Endodermal cell (in vitro differentiated cells): ENCODE measurements around the gene YY1AP1. TPM values are rescaled to one million over a fixed set of nuclear protein-coding genes. Genes with fewer than 3 reads are reported as not detected.
"Not testable (repeated sequence)": the region's sequence is repeated elsewhere in the genome, so short reads cannot be mapped to it uniquely, and the experiment has no call there.

Experiments used
- DNase-seq: peaks from one replicate; pipeline ENCODE4 v3.0.0-alpha.2; 2017
- H3K27ac ChIP-seq: 2 replicates; pipeline ENCODE4 v1.5.1; 2013; ENCODE audit warnings: mild to moderate bottlenecking, low read depth, low read length, moderate library complexity
- H3K27me3 ChIP-seq: 2 replicates; pipeline ENCODE4 v1.6.1; 2013; ENCODE audit warnings: mild to moderate bottlenecking, low read length, moderate library complexity; ENCODE audit not compliant: insufficient read depth, control insufficient read depth, poor library complexity, severe bottlenecking
- H3K36me3 ChIP-seq: 2 replicates; pipeline ENCODE4 v1.7.0; 2013; ENCODE audit warnings: mild to moderate bottlenecking, low read length, moderate library complexity; ENCODE audit not compliant: control insufficient read depth, insufficient read depth
- H3K4me1 ChIP-seq: one replicate; pipeline ENCODE4 v1.7.0; 2013; ENCODE audit warnings: low read length; ENCODE audit not compliant: control insufficient read depth, insufficient read depth
- H3K4me3 ChIP-seq: 2 replicates; pipeline ENCODE4 v1.5.1; 2013; ENCODE audit warnings: mild to moderate bottlenecking, low read length, moderate library complexity
- H3K9ac ChIP-seq: 2 replicates; pipeline ENCODE4 v1.6.1; 2013; ENCODE audit warnings: mild to moderate bottlenecking, low read length, moderate library complexity; ENCODE audit not compliant: poor library complexity, severe bottlenecking; ENCODE audit errors: extremely low read depth
- H3K9me3 ChIP-seq: 2 replicates; pipeline ENCODE4 v1.6.1; 2013; ENCODE audit warnings: mild to moderate bottlenecking, low read length, moderate library complexity; ENCODE audit not compliant: control insufficient read depth
- H3K27ac Mint-ChIP-seq: 2 replicates; pipeline ENCODE4 v1.8.0; 2020; ENCODE audit warnings: mixed read lengths
- H3K27me3 Mint-ChIP-seq: 2 replicates; pipeline ENCODE4 v1.8.0; 2021; ENCODE audit warnings: mild to moderate bottlenecking, mixed read lengths; ENCODE audit not compliant: insufficient read depth
- H3K36me3 Mint-ChIP-seq: 2 replicates; pipeline ENCODE4 v1.8.0; 2020; ENCODE audit warnings: low read depth, mixed read lengths
- H3K4me1 Mint-ChIP-seq: 2 replicates; pipeline ENCODE4 v1.8.0; 2020; ENCODE audit warnings: mixed read lengths
- H3K4me3 Mint-ChIP-seq: 2 replicates; pipeline ENCODE4 v1.8.0; 2020; ENCODE audit warnings: mild to moderate bottlenecking, moderate library complexity, mixed read lengths
- H3K9me3 Mint-ChIP-seq: 2 replicates; pipeline ENCODE4 v1.8.0; 2020; ENCODE audit warnings: mild to moderate bottlenecking, mixed read lengths
- WGBS, 2 experiments: methylation state at CpG; one replicate each; pipeline versions ENCODE4 v1.1.5 to v1.1.7; 2013; ENCODE audit warnings: missing lambda C conversion rate in 2 of 2, mixed read lengths in 1 of 2; ENCODE audit not compliant: insufficient coverage in 1 of 2, insufficient read length in 1 of 2; 5-methylcytosine and 5-hydroxymethylcytosine counted together
- total RNA-seq, 2 donors: library from RNA; stranded (reverse); fragmentation: NEBNext Ultra II Directional in 1 of 2; extraction: Animal tissue kit (Norgen Biotek cat#: 25700) in 1 of 2; gene quantifications; 2 replicates in 1 of 2; 3 replicates in 1 of 2; pipeline ENCODE4 v1.2.1, GENCODE V29; 2021
- TF ChIP-seq, protein P1 (sequence below): fragments of 200-600 bp; sonication (generic); conservative IDR thresholded peaks from 2 replicates; pipeline ENCODE4 v1.5.0; 2021; ENCODE audit warnings: antibody characterized with exemption, mild to moderate bottlenecking

The YY1AP1 gene
- total RNA-seq, 2 donors from 2014 or later, result 44.2 to 45.8 TPM

DNA sequence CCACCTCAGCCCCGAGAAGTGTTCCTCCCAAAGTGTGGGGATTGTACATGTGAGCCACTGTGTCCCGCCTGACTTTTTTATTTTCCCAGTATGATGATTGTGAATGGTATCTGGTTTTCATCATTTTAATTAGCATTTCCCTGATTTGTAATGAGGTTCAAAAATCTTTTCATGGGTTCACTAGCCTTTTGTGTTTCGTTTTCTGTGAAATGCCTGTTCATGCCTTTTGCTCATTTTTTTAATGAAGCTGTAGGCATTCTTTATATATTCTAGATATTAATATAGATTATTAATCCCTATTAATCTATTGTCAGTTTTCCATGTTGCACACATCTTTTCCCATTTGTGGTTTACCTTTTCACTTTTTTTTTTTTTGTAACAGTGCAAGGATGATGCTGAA, 20.8 kb upstream of the YY1AP1 start:
- DNase-seq, result no peak
- Histone ChIP-seq H3K4me3 (no peak overlapping the region), H3K9ac (no peak overlapping the region), H3K27ac (no peak overlapping the region), H3K9me3 (peaks cover 13% of the 10 kb centered on the region), H3K27me3 (no peaks in the 10 kb centered on the region), H3K4me1 (no peaks in the 10 kb centered on the region), H3K36me3 (peaks cover 34% of the 10 kb centered on the region)
- H3K36me3 Mint-ChIP-seq, result peaks cover 58% of the 10 kb centered on the region
- H3K9me3 Mint-ChIP-seq, result peaks cover 17% of the 10 kb centered on the region
- TF ChIP-seq, protein P1, sequence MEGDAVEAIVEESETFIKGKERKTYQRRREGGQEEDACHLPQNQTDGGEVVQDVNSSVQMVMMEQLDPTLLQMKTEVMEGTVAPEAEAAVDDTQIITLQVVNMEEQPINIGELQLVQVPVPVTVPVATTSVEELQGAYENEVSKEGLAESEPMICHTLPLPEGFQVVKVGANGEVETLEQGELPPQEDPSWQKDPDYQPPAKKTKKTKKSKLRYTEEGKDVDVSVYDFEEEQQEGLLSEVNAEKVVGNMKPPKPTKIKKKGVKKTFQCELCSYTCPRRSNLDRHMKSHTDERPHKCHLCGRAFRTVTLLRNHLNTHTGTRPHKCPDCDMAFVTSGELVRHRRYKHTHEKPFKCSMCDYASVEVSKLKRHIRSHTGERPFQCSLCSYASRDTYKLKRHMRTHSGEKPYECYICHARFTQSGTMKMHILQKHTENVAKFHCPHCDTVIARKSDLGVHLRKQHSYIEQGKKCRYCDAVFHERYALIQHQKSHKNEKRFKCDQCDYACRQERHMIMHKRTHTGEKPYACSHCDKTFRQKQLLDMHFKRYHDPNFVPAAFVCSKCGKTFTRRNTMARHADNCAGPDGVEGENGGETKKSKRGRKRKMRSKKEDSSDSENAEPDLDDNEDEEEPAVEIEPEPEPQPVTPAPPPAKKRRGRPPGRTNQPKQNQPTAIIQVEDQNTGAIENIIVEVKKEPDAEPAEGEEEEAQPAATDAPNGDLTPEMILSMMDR, result no peak
- H3K4me1 Mint-ChIP-seq, result no peaks in the 10 kb centered on the region
- no peak overlapping the region for H3K4me3 Mint-ChIP-seq
- H3K27me3 Mint-ChIP-seq, result no peaks in the 10 kb centered on the region
- no peak overlapping the region for H3K27ac Mint-ChIP-seq
- WGBS, 2 experiments, result 86 to 94% methylated on average over 1 to 3 of the region's 3 CpGs

DNA sequence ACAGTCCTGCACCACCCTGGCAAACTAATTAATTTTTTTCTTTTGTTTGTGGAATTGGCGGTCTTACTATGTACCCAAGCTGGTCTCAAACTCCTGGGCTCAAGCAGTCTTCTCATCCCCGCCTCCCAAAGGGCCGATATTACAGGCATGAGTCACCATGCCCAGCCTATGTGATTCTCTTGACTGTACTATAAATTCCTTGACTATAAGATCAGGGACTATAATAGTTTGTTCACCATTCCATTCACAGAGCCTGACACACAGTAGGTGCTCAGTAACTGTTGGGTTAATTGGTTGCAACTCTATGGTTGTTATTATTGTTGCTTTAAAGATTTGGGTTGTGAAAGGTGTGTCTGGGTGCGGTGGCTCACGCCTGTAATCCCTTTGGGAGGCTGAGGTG, 17.6 kb upstream of the YY1AP1 start:
- H3K27ac Mint-ChIP-seq, result no peak overlapping the region
- peaks cover 38% of the 10 kb centered on the region for H3K36me3 Mint-ChIP-seq
- H3K27me3 ChIP-seq, result no peaks in the 10 kb centered on the region
- DNase-seq, result no peak
- peaks cover 17% of the 10 kb centered on the region for H3K9me3 Mint-ChIP-seq
- H3K9me3 ChIP-seq, result peaks cover 13% of the 10 kb centered on the region
- H3K36me3 ChIP-seq, result peaks cover 14% of the 10 kb centered on the region
- WGBS, 2 experiments, result 98 to 100% methylated on average over 3 to 5 of the region's 5 CpGs
- H3K4me1 Mint-ChIP-seq, result no peaks in the 10 kb centered on the region
- H3K27ac ChIP-seq, result no peak overlapping the region
- no peak overlapping the region for H3K4me3 ChIP-seq
- H3K4me3 Mint-ChIP-seq, result no peak overlapping the region
- H3K9ac ChIP-seq, result no peak overlapping the region
- no peaks in the 10 kb centered on the region for H3K4me1 ChIP-seq
- H3K27me3 Mint-ChIP-seq, result no peaks in the 10 kb centered on the region
- TF ChIP-seq, protein P1, result no peak

DNA sequence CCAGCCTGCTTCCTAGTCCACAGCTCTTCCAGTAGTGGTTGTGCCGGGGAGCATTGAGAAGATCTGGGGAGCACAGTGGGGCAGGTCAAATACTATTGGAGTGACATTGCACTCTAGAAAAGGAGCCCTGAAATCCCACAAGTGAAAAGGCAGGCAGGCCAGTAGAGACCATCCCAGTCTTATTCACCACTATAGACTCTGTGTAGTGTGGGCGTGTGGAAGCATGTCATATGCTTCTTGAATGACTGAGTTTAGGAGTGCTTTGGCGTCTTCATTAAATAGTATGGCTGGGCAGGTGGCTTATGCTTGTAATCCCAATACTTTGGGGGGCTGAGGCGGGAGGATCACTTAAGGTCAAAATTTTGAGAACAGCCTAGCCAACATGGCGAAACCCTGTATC, 15.8 kb upstream of the YY1AP1 start:
- not testable (repeated sequence) for H3K27ac Mint-ChIP-seq, DNase-seq, H3K4me3 Mint-ChIP-seq, H3K27me3 ChIP-seq, H3K9ac ChIP-seq, H3K4me1 ChIP-seq, H3K4me1 Mint-ChIP-seq, H3K27ac ChIP-seq, H3K4me3 ChIP-seq, H3K27me3 Mint-ChIP-seq
- peaks cover 37% of the 10 kb centered on the region for H3K36me3 Mint-ChIP-seq
- WGBS, 2 experiments, result 91% methylated on average over 4 of the region's 5 CpGs
- Histone ChIP-seq H3K9me3 (peaks cover 19% of the 10 kb centered on the region), H3K36me3 (peaks cover 17% of the 10 kb centered on the region)
- peaks cover 26% of the 10 kb centered on the region for H3K9me3 Mint-ChIP-seq

DNA sequence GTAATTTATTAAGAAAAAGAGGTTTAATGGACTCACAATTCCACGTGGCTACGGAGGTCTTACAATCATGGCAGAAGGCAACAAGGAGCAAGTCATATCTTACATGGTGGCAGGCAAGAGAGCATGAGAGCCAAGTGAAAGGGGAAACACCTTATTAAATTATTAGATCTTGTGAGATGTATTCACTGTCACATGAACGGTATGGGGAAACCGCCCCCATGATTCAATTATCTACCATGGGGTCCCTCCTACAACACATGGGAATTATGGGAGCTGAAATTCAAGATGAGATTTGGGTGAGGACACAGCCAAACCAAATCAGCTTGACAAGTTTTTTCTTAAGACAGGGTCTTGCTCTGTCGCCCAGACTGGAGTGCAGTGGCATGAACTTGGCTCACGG, 14.6 kb upstream of the YY1AP1 start:
- TF ChIP-seq, protein P1, result no peak
- Mint-ChIP-seq H3K36me3 (peaks cover 42% of the 10 kb centered on the region), H3K9me3 (peaks cover 29% of the 10 kb centered on the region), H3K4me1 (peaks cover 10% of the 10 kb centered on the region), H3K27ac (no peak overlapping the region), H3K27me3 (no peaks in the 10 kb centered on the region), H3K4me3 (no peak overlapping the region)
- H3K4me1 ChIP-seq, result no peaks in the 10 kb centered on the region
- no peak overlapping the region for H3K9ac ChIP-seq
- no peak for DNase-seq
- peaks cover 10% of the 10 kb centered on the region for H3K9me3 ChIP-seq
- no peak overlapping the region for H3K4me3 ChIP-seq
- no peak overlapping the region for H3K27ac ChIP-seq
- H3K27me3 ChIP-seq, result no peaks in the 10 kb centered on the region
- peaks cover 14% of the 10 kb centered on the region for H3K36me3 ChIP-seq
- WGBS, 2 experiments, result 95 to 98% methylated on average over 4 to 6 of the region's 6 CpGs

DNA sequence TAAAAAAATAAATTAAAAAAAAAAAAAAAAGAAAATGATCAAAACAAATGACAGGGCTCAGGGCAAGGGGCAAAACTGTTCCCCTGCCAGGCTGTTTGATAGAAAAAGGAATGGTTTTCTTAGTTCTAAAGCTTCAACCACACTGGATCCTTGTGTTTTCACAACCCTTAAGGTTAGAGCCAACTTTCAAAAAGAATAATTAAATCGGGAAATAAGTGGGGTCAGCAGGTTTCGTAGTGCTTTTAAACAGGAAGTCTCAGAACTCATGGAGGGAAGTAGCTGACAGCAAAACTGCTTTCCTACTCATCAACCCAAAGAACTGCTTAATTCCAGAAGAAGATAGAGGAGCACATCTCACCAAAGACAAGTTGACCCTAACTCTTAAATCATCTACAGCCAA, 13.1 kb upstream of the YY1AP1 start:
- not testable (repeated sequence) for H3K27me3 ChIP-seq, H3K27ac Mint-ChIP-seq, H3K27me3 Mint-ChIP-seq, H3K9ac ChIP-seq, H3K4me3 ChIP-seq, H3K4me1 ChIP-seq, H3K27ac ChIP-seq, DNase-seq, H3K4me3 Mint-ChIP-seq
- Mint-ChIP-seq H3K9me3 (peaks cover 38% of the 10 kb centered on the region), H3K36me3 (peaks cover 47% of the 10 kb centered on the region), H3K4me1 (peaks cover 10% of the 10 kb centered on the region)
- Histone ChIP-seq H3K9me3 (peaks cover 23% of the 10 kb centered on the region), H3K36me3 (peaks cover 21% of the 10 kb centered on the region)
- WGBS, 2 experiments, result 73% methylated on average over 2 of the region's 2 CpGs; no CpG with 5 or more reads in 1 of the 2 experiments
